Measurements from ENCODE around the gene CAVIN2. TPM values are rescaled to one million over a fixed set of nuclear protein-coding genes. Genes with fewer than 3 reads are reported as not detected.

The CAVIN2 gene
- polyA plus RNA-seq, 1 experiment: 3.5 TPM

- Histone ChIP-seq H3K27me3 (ENCODE audit: control insufficient read depth, insufficient read depth, low read length) (no peaks in the 10 kb centered on the region), H3K4me3 (ENCODE audit: low read depth, low read length) (no peak overlapping the region), H3K36me3 (ENCODE audit: control insufficient read depth, insufficient read depth, low read length) (no peaks in the 10 kb centered on the region)
- CTCF ChIA-PET: interaction anchor here (0.8 to 1.1 kb wide), 2 partner anchors 9 to 302 kb away, joined by 3 read pairs; no protein-coding TSS in a partner anchor
- DNase-seq (ENCODE audit: low read depth): no peak
- POLR2A ChIA-PET: no interaction called here
- TF ChIP-seq, protein P1, sequence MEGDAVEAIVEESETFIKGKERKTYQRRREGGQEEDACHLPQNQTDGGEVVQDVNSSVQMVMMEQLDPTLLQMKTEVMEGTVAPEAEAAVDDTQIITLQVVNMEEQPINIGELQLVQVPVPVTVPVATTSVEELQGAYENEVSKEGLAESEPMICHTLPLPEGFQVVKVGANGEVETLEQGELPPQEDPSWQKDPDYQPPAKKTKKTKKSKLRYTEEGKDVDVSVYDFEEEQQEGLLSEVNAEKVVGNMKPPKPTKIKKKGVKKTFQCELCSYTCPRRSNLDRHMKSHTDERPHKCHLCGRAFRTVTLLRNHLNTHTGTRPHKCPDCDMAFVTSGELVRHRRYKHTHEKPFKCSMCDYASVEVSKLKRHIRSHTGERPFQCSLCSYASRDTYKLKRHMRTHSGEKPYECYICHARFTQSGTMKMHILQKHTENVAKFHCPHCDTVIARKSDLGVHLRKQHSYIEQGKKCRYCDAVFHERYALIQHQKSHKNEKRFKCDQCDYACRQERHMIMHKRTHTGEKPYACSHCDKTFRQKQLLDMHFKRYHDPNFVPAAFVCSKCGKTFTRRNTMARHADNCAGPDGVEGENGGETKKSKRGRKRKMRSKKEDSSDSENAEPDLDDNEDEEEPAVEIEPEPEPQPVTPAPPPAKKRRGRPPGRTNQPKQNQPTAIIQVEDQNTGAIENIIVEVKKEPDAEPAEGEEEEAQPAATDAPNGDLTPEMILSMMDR (IDR thresholded peaks at IDR 0.05; ENCODE audit: insufficient read depth, low read depth, low read length): no peak
Measured at GRCh38 chr2:191859681-191860080, 12.8 kb upstream of the CAVIN2 start.

DNA sequence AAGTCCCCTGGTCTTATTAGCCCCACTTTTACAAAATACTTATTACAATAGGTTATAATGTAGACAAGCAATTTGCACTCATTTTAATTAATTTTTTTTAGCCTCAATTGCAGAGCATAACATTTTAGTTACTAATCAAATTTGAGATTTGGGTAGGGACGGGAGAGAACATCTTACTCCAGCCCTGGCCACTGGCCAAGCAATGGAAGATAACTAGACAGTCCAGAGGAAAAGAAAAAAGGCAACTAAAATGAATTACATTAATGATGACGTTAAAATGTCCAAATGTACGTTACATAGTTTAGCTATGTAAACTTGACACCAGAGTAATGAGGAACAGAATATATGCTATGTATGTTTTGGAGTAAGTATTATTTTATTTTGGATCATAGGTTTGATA is 11.0 kb upstream of the CAVIN2 start:
- H3K27me3 ChIP-seq (ENCODE audit: control insufficient read depth, insufficient read depth, low read length): no peaks in the 10 kb centered on the region
- POLR2A ChIA-PET: no interaction called here
- no peaks in the 10 kb centered on the region for H3K36me3 ChIP-seq (ENCODE audit: control insufficient read depth, insufficient read depth, low read length)
- no peak overlapping the region for H3K4me3 ChIP-seq (ENCODE audit: low read depth, low read length)
- no peak for DNase-seq (ENCODE audit: low read depth)
- CTCF ChIA-PET: interaction anchor here (1.4 kb wide), 1 partner anchor 11 kb away, joined by 5 read pairs; the partner anchor contains the start of gene CAVIN2
- TF ChIP-seq, protein P1 (IDR thresholded peaks at IDR 0.05; ENCODE audit: insufficient read depth, low read depth, low read length): no peak

DNA sequence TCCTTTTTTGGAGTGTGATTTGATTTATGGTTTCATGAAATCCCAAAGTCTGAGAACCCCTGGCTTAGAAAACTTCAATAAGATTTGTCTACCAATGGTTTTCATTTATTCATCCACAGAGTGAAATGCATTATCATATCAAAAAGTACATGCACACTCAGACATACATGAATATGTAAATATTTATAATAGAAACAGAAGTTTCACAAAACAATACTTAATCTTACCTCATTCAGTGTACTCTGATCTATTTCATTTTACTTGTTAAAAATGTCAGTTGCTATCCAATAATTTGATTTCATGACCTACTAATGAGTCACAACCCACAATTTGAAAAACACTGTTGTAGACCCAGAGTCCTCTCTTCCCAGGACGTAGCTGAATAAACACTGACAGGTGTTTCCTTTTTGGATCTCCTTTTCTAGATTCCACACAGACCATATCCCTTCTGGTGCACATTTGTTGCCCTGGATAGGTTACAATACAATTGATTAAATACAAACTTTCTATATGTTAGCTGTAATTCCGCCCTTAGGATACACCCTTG is 10.4 kb upstream of the CAVIN2 start:
- H3K36me3 ChIP-seq (ENCODE audit: control insufficient read depth, insufficient read depth, low read length): no peaks in the 10 kb centered on the region
- TF ChIP-seq, protein P1 (IDR thresholded peaks at IDR 0.05; ENCODE audit: insufficient read depth, low read depth, low read length): no peak
- POLR2A ChIA-PET: no interaction called here
- CTCF ChIA-PET: interaction anchor here (1.4 kb wide), 1 partner anchor 11 kb away, joined by 5 read pairs; the partner anchor contains the start of gene CAVIN2
- no peak for DNase-seq (ENCODE audit: low read depth)
- no peaks in the 10 kb centered on the region for H3K27me3 ChIP-seq (ENCODE audit: control insufficient read depth, insufficient read depth, low read length)
- no peak overlapping the region for H3K4me3 ChIP-seq (ENCODE audit: low read depth, low read length)

DNA sequence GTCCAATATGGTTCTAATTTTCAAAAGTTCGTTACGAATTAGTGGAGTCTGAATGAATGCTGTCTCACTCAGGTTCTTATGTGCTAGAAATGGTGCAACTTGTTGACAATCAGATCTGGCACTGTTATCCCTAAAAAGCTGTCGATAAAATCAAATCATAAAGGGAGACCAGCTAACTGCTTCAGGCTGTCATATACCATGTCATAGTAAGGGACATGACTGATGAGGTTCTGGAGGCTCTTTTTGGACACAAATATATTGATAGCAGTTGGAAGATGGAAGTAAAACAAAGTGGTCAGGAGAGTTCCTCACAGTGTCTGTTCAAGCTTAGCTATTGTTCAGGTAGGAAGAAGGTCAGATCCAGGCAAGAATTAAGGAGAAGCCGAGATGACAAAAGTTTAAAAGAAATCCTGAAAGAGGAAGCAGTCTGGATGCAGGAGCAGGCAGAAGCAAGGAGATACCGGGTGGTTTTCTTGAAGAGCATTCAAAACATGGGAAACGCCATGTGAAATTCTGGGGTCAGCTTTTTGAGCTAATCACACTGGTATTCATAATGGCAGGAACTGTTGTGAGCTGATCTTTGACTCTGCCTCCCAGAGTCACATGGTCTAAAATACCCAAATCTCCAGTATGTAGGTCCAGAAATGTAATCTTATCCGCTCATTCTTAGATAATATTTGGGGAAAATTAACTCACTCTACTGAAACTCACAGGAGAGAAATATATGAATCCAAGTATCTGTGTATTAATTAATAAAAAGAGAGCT is 9.4 kb upstream of the CAVIN2 start:
- ChIA-PET POLR2A (interaction anchor here (0.7 kb wide), 1 partner anchor 143 kb away, joined by 5 read pairs; no protein-coding TSS in a partner anchor), CTCF (no interaction called here)
- no peak for DNase-seq (ENCODE audit: low read depth)
- TF ChIP-seq, protein P1 (IDR thresholded peaks at IDR 0.05; ENCODE audit: insufficient read depth, low read depth, low read length): no peak
- Histone ChIP-seq H3K4me3 (ENCODE audit: low read depth, low read length) (no peak overlapping the region), H3K36me3 (ENCODE audit: control insufficient read depth, insufficient read depth, low read length) (no peaks in the 10 kb centered on the region), H3K27me3 (ENCODE audit: control insufficient read depth, insufficient read depth, low read length) (no peaks in the 10 kb centered on the region)

GRCh38 chr2:191855382-191855781 is 8.5 kb upstream of the CAVIN2 start:
- DNase-seq (ENCODE audit: low read depth): no peak
- no peak overlapping the region for H3K4me3 ChIP-seq (ENCODE audit: low read depth, low read length)
- no peaks in the 10 kb centered on the region for H3K27me3 ChIP-seq (ENCODE audit: control insufficient read depth, insufficient read depth, low read length)
- CTCF ChIA-PET: no interaction called here
- no peaks in the 10 kb centered on the region for H3K36me3 ChIP-seq (ENCODE audit: control insufficient read depth, insufficient read depth, low read length)
- TF ChIP-seq, protein P1 (IDR thresholded peaks at IDR 0.05; ENCODE audit: insufficient read depth, low read depth, low read length): no peak
- POLR2A ChIA-PET: no interaction called here

Data from BJ (cell line).